ENCODE results near the gene NCAM2.
A peak's percentile ranks its signal among the peaks of the same experiment; 100 is the strongest.

The NCAM2 gene

GRCh38 chr21:21179619-21180298, 181.6 kb downstream of the NCAM2 start:
- DNase-seq = no peak

GRCh38 chr21:21182401-21183010, 184.3 kb downstream of the NCAM2 start:
- no peak for DNase-seq

GRCh38 chr21:21183092-21183491, 184.9 kb downstream of the NCAM2 start:
- DNase-seq = no peak

GRCh38 chr21:21184771-21185528, 186.7 kb downstream of the NCAM2 start:
- DNase-seq = no peak

GRCh38 chr21:21187579-21187978, 189.4 kb downstream of the NCAM2 start:
- no peak for DNase-seq

- DNase-seq = no peak
Observed at GRCh38 chr21:21188513-21189195, 190.4 kb downstream of the NCAM2 start.

- DNase-seq = no peak
Observed at GRCh38 chr21:21195417-21195943, 197.3 kb downstream of the NCAM2 start.

GRCh38 chr21:21196087-21196486, 197.9 kb downstream of the NCAM2 start:
- DNase-seq = no peak

- DNase-seq = no peak
Observed at GRCh38 chr21:21196848-21197247, 198.6 kb downstream of the NCAM2 start.

GRCh38 chr21:21199342-21200102, 201.3 kb downstream of the NCAM2 start:
- DNase-seq = no peak

GRCh38 chr21:21200103-21200938, 202.1 kb downstream of the NCAM2 start:
- DNase-seq = peak in 1 of 5 experiments; percentile 53

GRCh38 chr21:21200939-21201615, 202.9 kb downstream of the NCAM2 start:
- no peak for DNase-seq

- no peak for DNase-seq
Observed at GRCh38 chr21:21203822-21204339, 205.7 kb downstream of the NCAM2 start.

GRCh38 chr21:21204366-21204996, 206.3 kb downstream of the NCAM2 start:
- DNase-seq = no peak

- no peak for DNase-seq
Observed at GRCh38 chr21:21205604-21206003, 207.4 kb downstream of the NCAM2 start.

- no peak for DNase-seq
Observed at GRCh38 chr21:21210552-21210951, 212.3 kb downstream of the NCAM2 start.

- DNase-seq = no peak
Observed at GRCh38 chr21:21213297-21213696, 215.1 kb downstream of the NCAM2 start.

GRCh38 chr21:21216047-21216446, 217.8 kb downstream of the NCAM2 start:
- no peak for DNase-seq

- DNase-seq = no peak
Observed at GRCh38 chr21:21226472-21226871, 228.3 kb downstream of the NCAM2 start.

GRCh38 chr21:21230672-21231071, 232.5 kb downstream of the NCAM2 start:
- DNase-seq = no peak

All from T-helper 2 cell (primary cell).